Stomach (tissue), 4 donors: ENCODE measurements around the gene DHDH.
"Not testable (repeated sequence)": the region's sequence is repeated elsewhere in the genome, so short reads cannot be mapped to it uniquely, and the experiment has no call there.

ENCODE experiments used
- CTCF ChIP-seq, 7 experiments: fragments of 450-650 bp in 4 of 7; fragments of 200-600 bp in 3 of 7; sonication (generic) in 3 of 7; IDR thresholded peaks; one replicate each; pipeline ENCODE4 v1.5.1; 2016 to 2019; ENCODE audit warnings: antibody characterized with exemption in 7 of 7, control low read depth in 2 of 7, mild to moderate bottlenecking in 1 of 7
- EP300 ChIP-seq: sonication (generic); formaldehyde crosslinking; IDR thresholded peaks from one replicate; pipeline ENCODE4 v1.6.1; 2017; ENCODE audit warnings: antibody characterized with exemption
- POLR2A ChIP-seq, 4 donors: fragments of 450-650 bp; IDR thresholded peaks; one replicate each; pipeline ENCODE4 v1.6.1; 2016; ENCODE audit warnings: antibody characterized with exemption in 4 of 4, control low read depth in 2 of 4, mild to moderate bottlenecking in 1 of 4, moderate library complexity in 1 of 4
- POLR2AphosphoS5 ChIP-seq, 3 donors: sonication (generic); formaldehyde crosslinking; IDR thresholded peaks; one replicate each; pipeline ENCODE4 v1.6.1; 2016; ENCODE audit warnings: antibody characterized with exemption in 3 of 3

GRCh38 chr19:48927692-48928091, 5.8 kb upstream of the DHDH start:
- TF ChIP-seq CTCF (IDR thresholded peaks at IDR 0.05); POLR2A (IDR thresholded peaks at IDR 0.05); POLR2AphosphoS5 (IDR thresholded peaks at IDR 0.05); EP300: not testable (repeated sequence)
